HL-60 (cell line): ENCODE data around the gene TMEM184A.

ENCODE experiments used
- GABPA ChIP-seq: IDR thresholded peaks from 2 replicates; pipeline ENCODE4 v1.6.1; 2012; ENCODE audit warnings: low read depth
- POLR2AphosphoS5 ChIP-seq: IDR thresholded peaks from 2 replicates; pipeline ENCODE4 v1.6.1; 2012; ENCODE audit warnings: low read depth
- REST ChIP-seq: IDR thresholded peaks from 2 replicates; pipeline ENCODE4 v1.6.1; 2012; ENCODE audit warnings: low read depth; ENCODE audit not compliant: insufficient replicate concordance
- TF ChIP-seq, protein P1 (sequence below): IDR thresholded peaks from one replicate; pipeline ENCODE4 v1.5.1; 2011; ENCODE audit warnings: low read length, control low read depth, inconsistent platforms; ENCODE audit not compliant: insufficient read depth

- TF ChIP-seq, protein P1, sequence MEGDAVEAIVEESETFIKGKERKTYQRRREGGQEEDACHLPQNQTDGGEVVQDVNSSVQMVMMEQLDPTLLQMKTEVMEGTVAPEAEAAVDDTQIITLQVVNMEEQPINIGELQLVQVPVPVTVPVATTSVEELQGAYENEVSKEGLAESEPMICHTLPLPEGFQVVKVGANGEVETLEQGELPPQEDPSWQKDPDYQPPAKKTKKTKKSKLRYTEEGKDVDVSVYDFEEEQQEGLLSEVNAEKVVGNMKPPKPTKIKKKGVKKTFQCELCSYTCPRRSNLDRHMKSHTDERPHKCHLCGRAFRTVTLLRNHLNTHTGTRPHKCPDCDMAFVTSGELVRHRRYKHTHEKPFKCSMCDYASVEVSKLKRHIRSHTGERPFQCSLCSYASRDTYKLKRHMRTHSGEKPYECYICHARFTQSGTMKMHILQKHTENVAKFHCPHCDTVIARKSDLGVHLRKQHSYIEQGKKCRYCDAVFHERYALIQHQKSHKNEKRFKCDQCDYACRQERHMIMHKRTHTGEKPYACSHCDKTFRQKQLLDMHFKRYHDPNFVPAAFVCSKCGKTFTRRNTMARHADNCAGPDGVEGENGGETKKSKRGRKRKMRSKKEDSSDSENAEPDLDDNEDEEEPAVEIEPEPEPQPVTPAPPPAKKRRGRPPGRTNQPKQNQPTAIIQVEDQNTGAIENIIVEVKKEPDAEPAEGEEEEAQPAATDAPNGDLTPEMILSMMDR = no peak
- TF ChIP-seq REST = no peak
- TF ChIP-seq POLR2AphosphoS5 = no peak
- TF ChIP-seq GABPA = no peak
Observed at GRCh38 chr7:1493571-1493970, 62.4 kb downstream of the TMEM184A start.
